ENCODE data around the gene TRA2B. TPM values are rescaled to one million over a fixed set of nuclear protein-coding genes. Genes with fewer than 3 reads are reported as not detected.
A peak's percentile ranks its signal among the peaks of the same experiment; 100 is the strongest.

TRA2B gene
- total RNA-seq = 234 and 333 TPM in 2 replicates

GRCh38 chr3:185937689-185938374 is at the start of gene TRA2B:
Gene TRA2B, minus strand, starts transcription at chr3:185938014. Its CDS starts 154 bp downstream, at chr3:185937860.
- peak; percentile 94 for DNase-seq (ENCODE audit: low read depth, low spot score)

GRCh38 chr3:185986198-185986777 is 48.5 kb upstream of the TRA2B start:
- no peak for DNase-seq (ENCODE audit: low read depth, low spot score)

GRCh38 chr3:185984203-185984602 is 46.4 kb upstream of the TRA2B start:
- no peak for DNase-seq (ENCODE audit: low read depth, low spot score)

- DNase-seq (ENCODE audit: low read depth, low spot score) = no peak
Measured at GRCh38 chr3:185983495-185984141, 45.8 kb upstream of the TRA2B start.

GRCh38 chr3:185982632-185983031 is 44.8 kb upstream of the TRA2B start:
- no peak for DNase-seq (ENCODE audit: low read depth, low spot score)

- no peak for DNase-seq (ENCODE audit: low read depth, low spot score)
Measured at GRCh38 chr3:185981621-185982020, 43.8 kb upstream of the TRA2B start.

- no peak for DNase-seq (ENCODE audit: low read depth, low spot score)
Measured at GRCh38 chr3:185979721-185980121, 41.9 kb upstream of the TRA2B start.

GRCh38 chr3:185978516-185978915 is 40.7 kb upstream of the TRA2B start:
- DNase-seq (ENCODE audit: low read depth, low spot score) = no peak

GRCh38 chr3:185977679-185978040 is 39.8 kb upstream of the TRA2B start:
- no peak for DNase-seq (ENCODE audit: low read depth, low spot score)

GRCh38 chr3:185976977-185977678 is 39.3 kb upstream of the TRA2B start:
- DNase-seq (ENCODE audit: low read depth, low spot score) = peak; percentile 43

GRCh38 chr3:185976100-185976499 is 38.3 kb upstream of the TRA2B start:
- no peak for DNase-seq (ENCODE audit: low read depth, low spot score)

- DNase-seq (ENCODE audit: low read depth, low spot score) = no peak
Measured at GRCh38 chr3:185971579-185971978, 33.8 kb upstream of the TRA2B start.

GRCh38 chr3:185968168-185968567 is 30.4 kb upstream of the TRA2B start:
- DNase-seq (ENCODE audit: low read depth, low spot score) = no peak

- no peak for DNase-seq (ENCODE audit: low read depth, low spot score)
Measured at GRCh38 chr3:185966655-185967054, 28.8 kb upstream of the TRA2B start.

GRCh38 chr3:185965496-185965895 is 27.7 kb upstream of the TRA2B start:
- DNase-seq (ENCODE audit: low read depth, low spot score) = no peak

- DNase-seq (ENCODE audit: low read depth, low spot score) = no peak
Measured at GRCh38 chr3:185961675-185962232, 23.9 kb upstream of the TRA2B start.

GRCh38 chr3:185960522-185961288 is 22.9 kb upstream of the TRA2B start:
- DNase-seq (ENCODE audit: low read depth, low spot score) = no peak

GRCh38 chr3:185959609-185960521 is 22.1 kb upstream of the TRA2B start:
- DNase-seq (ENCODE audit: low read depth, low spot score) = no peak

GRCh38 chr3:185958626-185959025 is 20.8 kb upstream of the TRA2B start:
- DNase-seq (ENCODE audit: low read depth, low spot score) = no peak

GRCh38 chr3:185956244-185956643 is 18.4 kb upstream of the TRA2B start:
- no peak for DNase-seq (ENCODE audit: low read depth, low spot score)

Measured in pulmonary artery endothelial cell (primary cell).